Measurements from ENCODE around the gene HPS6. TPM values are rescaled to one million over a fixed set of nuclear protein-coding genes. Genes with fewer than 3 reads are reported as not detected.

HPS6 gene
- total and polyA plus RNA-seq, 9 of the 15 experiments (the other 6 are each of a cell fraction or from before 2014, with no cell fraction given) = 0.45 to 14.0 (median 4.5) TPM

GRCh38 chr10:102115775-102116174, 50.6 kb downstream of the HPS6 start:
- Histone ChIP-seq H3K27me3 (ENCODE audit: control insufficient read depth in 2 of 2, insufficient read depth in 2 of 2, low read length in 2 of 2) (no peaks in the 10 kb centered on the region), H2AFZ (ENCODE audit: low read depth, low read length) (no peak overlapping the region), H3K9me3 (replicated peaks; ENCODE audit: control insufficient read depth, insufficient read depth, low read depth, low read length) (no peaks in the 10 kb centered on the region), H3K4me2 (ENCODE audit: insufficient read depth, low read length) (peak overlapping the region; percentile 78), H4K20me1 (replicated peaks; ENCODE audit: control insufficient read depth, insufficient read depth, low read length) (peaks cover 13% of the 10 kb centered on the region; the same call in 1 of the 2 replicates), H3K79me2 (ENCODE audit: control insufficient read depth, insufficient read depth, low read length) (peaks cover 99% of the 10 kb centered on the region), H3K4me3 (no peak overlapping the region), H3K9ac (ENCODE audit: insufficient read depth in 1 of 2, low read depth in 2 of 2, low read length in 2 of 2) (peak overlapping the region in 1 of 2 experiments; percentile 47; a peak in 1 of 4 replicates), H3K36me3 (ENCODE audit: control insufficient read depth, insufficient read depth, low read length) (peaks cover 25% of the 10 kb centered on the region), H3K9me1 (ENCODE audit: control insufficient read depth, insufficient read depth, low read length) (peaks cover 3% of the 10 kb centered on the region), H3K27ac (ENCODE audit: extremely low read depth, low read depth, low read length) (peak overlapping the region; percentile 64), H3K4me1 (replicated peaks in 1 of 2; ENCODE audit: control insufficient read depth in 2 of 2, insufficient read depth in 2 of 2, low read length in 2 of 2) (peaks cover 42 to 54% of the 10 kb centered on the region in 2 experiments)
- DNase-seq (ENCODE audit: extremely low read depth in 1 of 4, low spot score in 3 of 4) (no peak), ATAC-seq (no peak), FAIRE-seq (no peak)
- BruUV-seq (replicated peaks) = no TSS peak
- WGBS (ENCODE audit: insufficient coverage, low coverage, missing lambda C conversion rate) = 20% methylated on average over 1 of the region's 3 CpGs
- CTCF ChIA-PET (ENCODE audit: low intra/inter-chr PET ratio) = no interaction called here
- in situ Hi-C loops (cut with MboI) (no loop called here), intact Hi-C loops (cut with micrococcal nuclease) (loop anchor here (10.0 kb wide), 1 partner anchor 271 kb away; the partner anchor contains the start of gene KCNIP2)
- POLR2A ChIA-PET = interaction anchor here (0.7 kb wide), 1 partner anchor 59 kb away, joined by 3 read pairs; no protein-coding TSS in a partner anchor
- TF ChIP-seq PHB (CRISPR knock-in tag; IDR thresholded peaks at IDR 0.05) (no peak), KDM1A (IDR thresholded peaks at IDR 0.05) (0 out of 4 replicates have a peak, but pooled peaks of 1 of the 2 experiments have one; percentile 10), SMARCB1 (IDR thresholded peaks at IDR 0.05; ENCODE audit: insufficient read length, low read depth) (no peak)

GRCh38 chr10:102116656-102117055, 51.5 kb downstream of the HPS6 start:
- Histone ChIP-seq H3K9me1 (ENCODE audit: control insufficient read depth, insufficient read depth, low read length) (no peaks in the 10 kb centered on the region), H3K27ac (ENCODE audit: extremely low read depth, low read depth, low read length) (no peak overlapping the region; the same call in 2 of the 3 replicates), H3K4me3 (peak overlapping the region; percentile 17; the same call in 1 of the 2 replicates), H3K9me3 (replicated peaks; ENCODE audit: control insufficient read depth, insufficient read depth, low read depth, low read length) (no peaks in the 10 kb centered on the region), H2AFZ (ENCODE audit: low read depth, low read length) (no peak overlapping the region), H3K27me3 (ENCODE audit: control insufficient read depth in 2 of 2, insufficient read depth in 2 of 2, low read length in 2 of 2) (no peaks in the 10 kb centered on the region), H3K9ac (ENCODE audit: insufficient read depth in 1 of 2, low read depth in 2 of 2, low read length in 2 of 2) (peak overlapping the region; percentile 28 to 67; a peak in 1 of 4 replicates), H3K4me1 (replicated peaks in 1 of 2; ENCODE audit: control insufficient read depth in 2 of 2, insufficient read depth in 2 of 2, low read length in 2 of 2) (peaks cover 39 to 55% of the 10 kb centered on the region in 2 experiments), H4K20me1 (replicated peaks; ENCODE audit: control insufficient read depth, insufficient read depth, low read length) (peaks cover 7% of the 10 kb centered on the region; the same call in 1 of the 2 replicates), H3K36me3 (ENCODE audit: control insufficient read depth, insufficient read depth, low read length) (peaks cover 16% of the 10 kb centered on the region; the same call in 2 of the 3 replicates), H3K79me2 (ENCODE audit: control insufficient read depth, insufficient read depth, low read length) (peaks cover 96% of the 10 kb centered on the region), H3K4me2 (ENCODE audit: insufficient read depth, low read length) (peak overlapping the region; percentile 91)
- no peak for ATAC-seq
- TF ChIP-seq MEIS2 (IDR thresholded peaks at IDR 0.05; ENCODE audit: partially characterized antibody) = peak; percentile 39
- no peak for TF ChIP-seq GMEB1 (CRISPR knock-in tag; IDR thresholded peaks at IDR 0.05)
- TF ChIP-seq PKNOX1 (IDR thresholded peaks at IDR 0.05) = peak; percentile 59
- no peak for DNase-seq (ENCODE audit: extremely low read depth in 1 of 4, low spot score in 3 of 4)
- BruUV-seq (replicated peaks) = no TSS peak
- FAIRE-seq = no peak
- intact Hi-C loops (cut with micrococcal nuclease) = loop anchor here (10.0 kb wide), 1 partner anchor 272 kb away; the partner anchor contains the start of gene KCNIP2
- WGBS (ENCODE audit: insufficient coverage, low coverage, missing lambda C conversion rate) = 33% methylated on average over 1 of the region's 1 CpG
- ChIA-PET CTCF (ENCODE audit: low intra/inter-chr PET ratio) (no interaction called here), POLR2A (interaction anchor here (0.7 to 1.0 kb wide), 3 partner anchors 11 to 60 kb away, joined by 3 to 5 read pairs (median 5); no protein-coding TSS in a partner anchor)
- in situ Hi-C loops (cut with MboI) = no loop called here

All from K562 (cell line).